HG03521 (cell line): ENCODE data around the gene MFSD6L.

Source experiments
- ATAC-seq: cut with Tn5 transposase; IDR thresholded peaks from one replicate; pipeline ENCODE4 v1.9.1; 2021; ENCODE audit warnings: mild to moderate bottlenecking, moderate library complexity; ENCODE audit not compliant: unreplicated experiment

Gene MFSD6L

DNA sequence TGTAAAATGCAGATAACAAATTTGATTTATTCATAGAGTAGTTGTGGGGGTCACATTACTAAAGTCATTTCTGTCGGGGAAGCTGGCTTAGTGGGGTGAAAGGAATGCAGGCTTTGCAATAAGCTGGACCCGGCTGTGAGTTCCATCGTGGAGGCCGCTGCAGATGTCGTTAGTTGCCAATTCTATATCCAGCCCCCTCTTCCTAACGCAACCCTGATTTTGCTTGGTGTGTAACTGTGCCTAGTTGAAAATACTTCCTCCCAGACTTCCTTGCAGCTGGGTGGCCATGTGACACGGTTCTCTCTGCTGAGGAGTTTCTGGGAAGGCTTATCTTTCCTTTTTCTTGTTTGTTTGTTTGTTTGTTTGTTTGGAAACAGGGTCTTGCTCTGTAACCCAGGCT, 4.5 kb downstream of the MFSD6L start:
- no peak for ATAC-seq

DNA sequence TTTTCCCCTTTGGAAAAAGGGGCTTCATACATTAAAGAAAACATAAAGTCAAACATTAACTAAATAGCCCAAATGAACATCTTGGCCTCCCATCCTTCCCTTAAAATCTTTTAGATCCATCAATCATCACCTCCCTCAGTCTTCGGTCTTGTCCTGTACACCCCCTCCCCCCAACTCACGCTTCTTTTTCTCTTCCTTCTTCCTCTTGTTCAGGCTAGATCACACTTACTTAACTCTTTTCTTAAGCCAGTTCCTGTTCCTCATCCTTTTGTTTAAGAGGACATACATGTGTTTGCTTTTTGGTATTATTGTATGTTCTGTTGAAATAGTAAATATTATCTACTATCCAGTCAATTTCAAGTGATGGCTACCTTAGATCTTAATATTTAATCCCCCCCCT, 5.5 kb downstream of the MFSD6L start:
- no peak for ATAC-seq

GRCh38 chr17:8792646-8793045, 6.5 kb downstream of the MFSD6L start:
- ATAC-seq, result no peak

DNA sequence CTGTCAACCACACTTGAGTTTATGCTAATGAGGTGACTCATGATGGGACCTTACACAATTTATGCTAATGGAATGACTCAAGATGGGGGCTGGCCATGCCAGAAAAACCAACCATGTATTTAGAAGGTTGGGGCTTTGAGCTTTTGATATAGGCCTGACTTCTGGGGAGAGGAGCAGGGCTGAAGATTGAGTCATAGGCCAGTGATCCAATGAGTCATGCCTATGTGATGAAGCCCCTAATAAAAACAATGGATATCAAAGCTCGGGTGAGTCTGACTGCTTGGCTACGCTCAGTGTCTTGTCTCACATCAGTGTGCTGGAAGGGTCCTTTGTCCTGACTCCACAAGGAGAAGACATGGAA, 7.3 kb downstream of the MFSD6L start:
- no peak for ATAC-seq

DNA sequence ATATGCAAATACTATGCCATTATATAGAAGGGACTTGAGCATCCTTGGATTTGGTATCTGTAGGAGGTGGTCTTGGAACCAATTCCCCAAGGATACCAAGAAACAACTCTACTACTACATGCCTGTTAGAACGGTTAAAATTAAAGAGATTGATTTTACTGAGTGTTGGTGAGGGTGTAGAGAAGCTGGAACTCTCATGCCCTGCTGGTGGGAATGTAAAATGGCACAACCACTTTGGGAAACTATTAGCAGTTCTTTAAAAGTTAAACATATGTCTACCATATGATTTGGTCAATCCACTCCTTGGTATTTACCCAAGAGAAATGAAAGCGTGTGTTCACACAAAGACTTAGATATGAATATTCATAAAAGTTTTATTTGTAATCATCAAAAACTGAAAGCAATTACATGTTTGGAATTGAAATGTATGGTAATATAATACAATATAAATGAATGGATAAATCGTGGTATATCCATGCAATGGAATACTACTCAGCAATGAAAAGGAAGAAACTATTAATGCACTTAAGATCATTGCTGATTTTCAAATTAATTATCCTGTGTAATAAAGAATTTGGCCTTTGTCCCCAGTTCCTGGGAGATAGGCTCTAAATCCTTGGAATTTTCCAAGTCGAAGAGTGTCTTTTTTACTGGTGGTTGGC, 7.8 kb downstream of the MFSD6L start:
- ATAC-seq, result no peak

DNA sequence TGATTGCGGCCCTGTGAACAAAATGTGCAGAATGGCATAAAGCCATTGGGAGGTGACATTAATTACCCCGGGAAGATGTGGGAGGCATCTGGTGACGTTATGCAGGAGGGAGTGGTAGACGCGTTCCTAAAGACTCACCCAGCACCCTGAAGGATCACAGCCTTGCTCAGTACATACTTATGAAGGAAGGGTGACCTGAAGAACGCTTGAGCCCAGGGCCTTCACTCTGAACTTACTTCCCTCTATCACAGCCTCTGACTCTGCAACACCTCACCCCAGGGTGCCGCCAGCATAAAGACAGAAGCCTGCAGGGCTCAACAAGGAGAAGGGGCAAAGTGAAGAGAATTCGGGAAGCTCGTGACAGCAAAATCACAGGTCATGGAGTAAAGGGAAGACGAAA, 9.4 kb downstream of the MFSD6L start:
- no peak for ATAC-seq

DNA sequence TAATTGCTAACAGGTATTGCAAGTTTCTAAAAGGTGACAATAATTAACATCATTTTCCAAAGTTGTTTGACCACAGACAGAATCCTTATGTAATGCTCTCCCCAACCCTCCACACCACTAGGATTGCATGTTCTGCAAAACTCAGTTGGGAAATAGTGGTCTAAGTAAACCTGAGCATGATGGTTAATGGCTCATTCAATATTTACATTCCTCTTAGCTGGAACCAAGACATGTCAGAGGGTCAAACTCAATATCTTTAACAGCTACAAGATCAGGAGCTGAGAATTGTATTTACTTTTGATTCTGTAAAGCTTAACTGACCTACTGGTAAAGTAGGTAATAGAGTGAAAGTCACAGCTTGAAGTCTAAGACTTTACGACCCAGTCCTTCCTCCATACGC, 10.2 kb downstream of the MFSD6L start:
- ATAC-seq, result no peak

GRCh38 chr17:8785547-8786413, 13.4 kb downstream of the MFSD6L start:
- ATAC-seq, result no peak

GRCh38 chr17:8782176-8782575, 17.0 kb downstream of the MFSD6L start:
- no peak for ATAC-seq

- no peak for ATAC-seq
These were observed 17.4 kb downstream of the MFSD6L start for GRCh38 chr17:8781776-8782175.

- no peak for ATAC-seq
These were observed 22.3 kb downstream of the MFSD6L start for GRCh38 chr17:8776881-8777280.

GRCh38 chr17:8776248-8776647, 22.9 kb downstream of the MFSD6L start:
- no peak for ATAC-seq

GRCh38 chr17:8766731-8767130, 32.4 kb downstream of the MFSD6L start:
- no peak for ATAC-seq

- ATAC-seq, result no peak
These were observed 37.2 kb downstream of the MFSD6L start for GRCh38 chr17:8762012-8762411.

DNA sequence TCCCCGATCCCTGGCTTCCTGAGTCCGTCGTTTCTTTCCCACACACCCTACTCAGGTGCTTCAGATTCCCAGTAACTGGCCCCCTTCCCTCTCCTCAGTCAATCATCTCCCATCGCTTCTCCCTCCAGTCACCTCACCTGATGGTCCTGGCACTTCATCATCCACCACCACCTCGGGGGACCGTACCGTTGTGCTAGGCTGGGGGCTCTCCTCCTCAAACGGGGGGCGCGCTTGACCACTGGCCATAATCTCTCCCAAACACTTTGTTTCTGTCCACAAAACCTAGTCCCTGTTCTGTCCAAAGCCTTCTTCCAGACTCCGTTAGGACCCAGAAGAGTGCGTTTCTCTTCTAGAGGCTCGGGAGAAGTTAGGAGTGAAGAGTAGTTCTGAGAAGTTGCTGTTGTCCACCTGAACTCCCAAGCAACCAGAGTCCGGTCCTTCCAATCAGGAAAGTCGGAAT, 41.0 kb downstream of the MFSD6L start, which contains the start of gene SPDYE4:
Gene SPDYE4, minus strand, starts transcription at position 410 of the 460 bp plus-strand sequence. Its CDS starts 164 bp downstream, at position 246.
- ATAC-seq, result no peak

DNA sequence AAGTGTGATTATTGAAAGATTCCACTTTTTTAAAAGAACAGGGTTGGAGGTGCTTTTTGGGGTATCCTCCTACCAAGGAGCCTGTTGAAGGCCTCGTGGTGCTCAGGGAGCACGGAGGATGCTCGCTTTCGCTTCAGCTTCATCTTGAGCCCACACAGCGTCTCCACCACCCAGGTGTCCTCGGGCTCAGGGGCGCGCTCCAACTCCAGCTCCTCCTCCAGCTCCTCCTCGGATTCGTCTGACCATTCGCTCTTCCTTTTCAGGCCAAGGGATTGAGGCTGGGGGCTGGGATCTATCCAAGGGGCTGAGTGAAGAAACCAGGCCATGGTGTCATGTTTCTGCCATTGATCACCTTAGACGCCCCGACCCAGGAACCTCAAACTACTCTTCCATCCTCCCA, 42.0 kb downstream of the MFSD6L start:
- ATAC-seq, result no peak

DNA sequence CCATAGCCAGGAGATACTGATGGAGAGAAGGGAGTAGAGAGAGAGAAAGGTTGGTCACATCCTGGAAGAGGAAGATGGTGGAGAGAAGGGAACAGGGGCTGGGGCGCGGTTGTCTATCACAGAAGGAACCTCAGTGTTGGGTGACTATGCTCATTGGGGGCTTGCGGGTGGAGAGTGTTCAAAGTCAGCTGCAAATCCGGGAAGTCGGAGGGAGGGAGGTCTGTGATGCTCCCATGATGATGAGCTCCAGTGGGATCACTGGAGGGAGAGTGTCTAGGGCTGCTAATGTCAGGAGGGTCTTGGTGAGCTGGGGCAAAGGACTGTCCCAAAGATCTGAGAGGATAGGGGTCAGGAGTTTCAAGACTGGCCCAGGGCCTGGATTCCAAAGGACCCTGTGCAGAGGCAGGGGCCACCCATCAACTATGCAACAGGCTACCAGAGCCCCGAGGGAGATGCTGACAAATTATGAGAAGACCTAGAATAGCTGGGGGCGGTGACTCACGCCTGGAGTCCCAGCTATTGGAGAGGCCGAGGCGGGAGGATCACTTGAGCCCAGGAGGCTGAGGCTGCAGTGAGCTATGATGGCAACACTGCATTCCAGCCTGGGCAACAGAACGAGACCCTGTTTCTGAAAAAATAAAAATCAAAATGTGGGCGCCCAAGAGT, 43.4 kb downstream of the MFSD6L start:
- ATAC-seq, result no peak

DNA sequence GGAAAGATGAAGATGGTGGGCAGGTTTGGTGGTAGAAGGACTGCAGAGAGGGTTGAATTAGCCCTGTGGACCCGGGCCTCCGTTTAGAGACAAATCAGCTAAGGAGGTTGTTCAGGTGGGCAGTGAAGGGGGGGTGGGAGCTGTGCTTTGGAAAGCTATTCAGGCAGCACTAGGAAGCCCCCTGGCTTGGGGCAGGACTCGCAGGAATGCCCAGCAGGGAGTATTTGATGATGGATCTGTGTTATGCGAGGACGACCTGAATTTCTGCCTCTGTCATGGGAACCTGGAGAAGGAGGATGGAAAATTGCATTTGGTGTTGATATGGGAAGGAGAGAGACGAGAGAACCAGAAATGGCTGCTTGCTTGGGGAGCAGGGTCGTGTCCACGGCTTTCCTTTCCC, 44.3 kb downstream of the MFSD6L start:
- ATAC-seq, result no peak

GRCh38 chr17:8753976-8754440, 45.2 kb downstream of the MFSD6L start:
- ATAC-seq, result no peak

DNA sequence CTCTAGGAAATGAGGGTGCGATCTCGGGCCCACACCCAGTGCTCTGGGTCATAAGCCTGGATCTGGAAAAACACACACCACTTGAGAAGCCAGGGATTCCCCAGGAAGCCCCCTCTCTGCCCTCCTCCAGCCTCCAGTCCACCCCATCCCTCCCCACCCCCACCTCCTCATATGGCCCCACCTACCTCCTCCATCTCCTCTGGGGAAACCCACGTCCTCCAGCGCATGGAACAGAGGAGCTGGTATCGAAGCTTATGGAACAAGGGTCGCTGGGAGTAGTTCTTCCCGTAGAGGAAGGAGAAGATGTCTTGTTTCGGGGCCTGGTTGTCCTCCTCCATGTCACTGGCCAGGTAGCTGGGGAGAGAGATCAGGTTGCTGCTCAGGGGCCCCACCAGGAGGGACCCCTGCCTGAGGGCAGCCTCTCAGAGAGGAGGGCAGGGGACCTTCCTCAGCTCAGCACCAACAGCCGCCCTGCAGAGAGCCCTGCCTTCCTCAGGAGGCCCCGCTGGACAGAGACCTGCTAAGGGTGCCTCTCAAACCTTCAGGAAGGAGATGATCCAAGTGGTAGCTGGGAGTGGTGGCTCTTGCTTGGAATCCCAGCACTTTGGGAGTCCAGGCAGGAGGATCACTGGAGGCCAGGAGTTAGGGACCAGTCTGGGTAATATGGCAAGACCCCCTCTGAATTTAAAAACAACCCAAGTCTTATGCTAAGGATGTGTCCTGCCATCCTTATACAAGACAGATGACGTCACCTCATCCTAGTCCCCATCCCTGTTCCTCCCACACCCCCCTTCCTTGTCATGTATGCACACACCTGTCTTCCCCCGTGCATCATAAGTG, 45.8 kb downstream of the MFSD6L start:
- no peak for ATAC-seq

DNA sequence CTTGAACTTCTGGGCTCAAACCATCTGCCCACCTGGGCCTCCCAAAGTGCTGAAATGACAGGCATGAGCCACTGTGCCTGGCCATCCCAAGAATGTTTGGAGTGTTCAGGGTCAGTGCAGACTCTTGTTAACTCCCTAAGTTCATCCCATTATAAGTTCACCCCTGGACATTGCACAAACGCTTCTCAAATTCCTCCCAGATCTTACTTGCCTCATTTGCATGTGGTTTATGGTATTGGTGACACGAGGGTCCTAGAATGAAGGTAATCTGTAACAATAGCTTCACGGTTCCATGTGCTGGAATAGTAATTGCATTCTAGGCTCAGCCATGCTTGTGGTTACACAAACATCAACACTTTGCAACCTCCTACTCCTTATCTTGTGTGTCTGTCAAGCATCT, 49.5 kb downstream of the MFSD6L start:
- ATAC-seq, result no peak
